Heart right ventricle (tissue), 16 donors: ENCODE results near the gene MUC5B. TPM values are rescaled to one million over a fixed set of nuclear protein-coding genes. Genes with fewer than 3 reads are reported as not detected.

Experiments
- ATAC-seq, 8 donors: fragments of 200-7000 bp; cut with Tn5 transposase; one replicate each; pipeline ENCODE4 v1.9.1; 2020; ENCODE audit warnings: mild to moderate bottlenecking in 8 of 8, moderate library complexity in 8 of 8, moderate number of reproducible peaks in 1 of 8
- DNase-seq, 2 donors: peaks; one replicate each; pipeline ENCODE4 v3.0.0-alpha.2; 2020
- H3K27ac ChIP-seq, 10 donors: fragments of 200-600 bp; sonication (generic) in 2 of 10; one replicate each; pipeline versions ENCODE4 v1.5.0 to v1.8.0; 2020 to 2022; ENCODE audit warnings: mild to moderate bottlenecking in 3 of 10
- H3K27me3 ChIP-seq, 7 donors: fragments of 200-600 bp; one replicate each; pipeline ENCODE4 v1.8.0; 2021 to 2022; ENCODE audit warnings: mild to moderate bottlenecking in 2 of 7
- H3K36me3 ChIP-seq, 9 donors: fragments of 200-600 bp; sonication (generic) in 1 of 9; one replicate each; pipeline versions ENCODE4 v1.5.0 to v1.8.0; 2020 to 2022; ENCODE audit warnings: mild to moderate bottlenecking in 2 of 9
- H3K4me1 ChIP-seq, 9 donors: fragments of 200-600 bp; sonication (generic) in 1 of 9; one replicate each; pipeline versions ENCODE4 v1.5.0 to v1.8.0; 2020 to 2022; ENCODE audit warnings: mild to moderate bottlenecking in 4 of 9
- H3K4me3 ChIP-seq, 10 donors: fragments of 200-600 bp; sonication (generic) in 2 of 10; one replicate each; pipeline versions ENCODE4 v1.5.0 to v1.8.0; 2020 to 2022; ENCODE audit warnings: mild to moderate bottlenecking in 7 of 10, moderate library complexity in 2 of 10
- H3K9me3 ChIP-seq, 11 donors: fragments of 200-600 bp in 10 of 11; sonication (generic) in 2 of 11; one replicate each; pipeline versions ENCODE4 v1.5.0 to v1.8.0; 2013 to 2022; ENCODE audit warnings: mild to moderate bottlenecking in 2 of 11, control low read depth in 1 of 11, moderate library complexity in 1 of 11
- WGBS, 2 donors: extraction: QIAGEN DNeasy Blood & Tissue Kit; methylation state at CpG; one replicate each; pipeline ENCODE4 v1.1.7; 2013; ENCODE audit warnings: inconsistent platforms in 1 of 2; 5-methylcytosine and 5-hydroxymethylcytosine counted together
- intact Hi-C, 10 donors: fragments of 100-400 bp; cut with DNase I; formaldehyde crosslinking; loops; one replicate each; pipeline versions ENCODE4 v1.11.1 to v1.14.2; 2022
- polyA plus RNA-seq, 2 donors: library from polyadenylated mRNA; stranded (reverse); fragments of 200-250 nt; gene quantifications; one replicate each; pipeline ENCODE4 v1.2.3, GENCODE V29; 2013
- total RNA-seq, 10 donors: library from RNA; stranded (reverse); fragmentation: NEBNext Ultra II Directional in 3 of 10; extraction: Animal tissue kit (Norgen Biotek cat#: 25700) in 3 of 10; gene quantifications; one replicate each; pipeline versions ENCODE4 v1.2.1 to v1.2.4, GENCODE V29; 2021 to 2023
- TF ChIP-seq, protein P1 (sequence below), 9 donors: fragments of 200-600 bp; sonication (generic) in 2 of 9; IDR thresholded peaks; one replicate each; pipeline versions ENCODE4 v1.5.0 to v1.8.0; 2021 to 2022; ENCODE audit warnings: antibody characterized with exemption in 9 of 9, mild to moderate bottlenecking in 5 of 9, moderate library complexity in 1 of 9
- donor health status: Arrhythmogenic right ventricular cardiomyopathy.
- donor health status: ischemic (EF 13 %, LVEDD 7.1; RV severe dilation, severe dysfunction).
- donor health status: healthy with polysubstance abuse.
- donor health status: DM: no; HTN: yes; CAD: no.
- donor health status: DM: no; HTN: no; CAD: no.
- donor health status: ischemic (EF 25% LVEDD 6.9; RV normal size, moderate dysfunction).
- donor health status: ischemic (EF 25% LVEDD 5.7; RV mildly dilated, moderate dysfunction).
- donor health status: healthy.
- donor health status: DM: yes; HTN: yes; CAD: no.
- donor health status: Ischemic cardiomyopathy.
- donor health status: ischemic (EF 35%, LVEDD 5.7; RV mildly dilated, moderate dysfunction).
- donor health status: nonischemic (EF 11% LVEDD 7.7; RV severe dilation, severe dysfunction).
- donor health status: DM: yes; HTN: yes; CAD: no.
- donor health status: PGD.
- donor health status: ischemic (EF 29% LVEDD 5.4; RV normal size, mild dysfunction).
- donor health status: nonischemic (EF 23%, LVEDD 6.1; RV moderate dilation, normal function).

Gene MUC5B
- total and polyA plus RNA-seq, 12 donors, result not detected

DNA sequence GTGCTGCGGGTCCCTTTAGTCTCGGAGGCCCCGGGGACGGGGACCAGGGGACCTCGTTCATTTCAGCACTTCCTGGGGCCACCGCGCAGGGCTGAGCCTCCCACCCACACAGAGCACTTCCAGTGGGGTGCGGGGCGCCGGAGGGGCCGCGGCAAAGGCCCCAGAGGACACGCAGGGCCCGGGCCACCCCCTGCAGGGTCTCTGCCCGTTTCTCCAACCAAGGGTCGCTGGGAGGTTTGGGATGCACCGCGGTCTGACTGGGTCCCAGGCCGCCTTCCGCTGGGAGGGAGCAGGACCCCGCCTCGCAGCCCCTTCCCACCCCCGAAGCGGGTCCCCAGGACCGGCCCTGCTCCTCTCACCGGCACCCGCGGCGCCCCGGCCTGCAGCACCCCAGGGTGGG lies 49.1 kb downstream of the MUC5B start:
- Histone ChIP-seq H3K27me3 (no peaks in the 10 kb centered on the region), H3K36me3 (peaks cover 0 to 38% (median 9%) of the 10 kb centered on the region in 9 donors), H3K4me1 (peaks cover 0 to 22% (median 11%) of the 10 kb centered on the region in 9 donors), H3K4me3 (no peak overlapping the region), H3K9me3 (no peaks in the 10 kb centered on the region), H3K27ac (no peak overlapping the region)
- intact Hi-C loops, result loop anchor here in 1 of 10 donors (10.0 kb wide), 1 partner anchor 143 kb away; no protein-coding TSS in a partner anchor
- TF ChIP-seq, protein P1, sequence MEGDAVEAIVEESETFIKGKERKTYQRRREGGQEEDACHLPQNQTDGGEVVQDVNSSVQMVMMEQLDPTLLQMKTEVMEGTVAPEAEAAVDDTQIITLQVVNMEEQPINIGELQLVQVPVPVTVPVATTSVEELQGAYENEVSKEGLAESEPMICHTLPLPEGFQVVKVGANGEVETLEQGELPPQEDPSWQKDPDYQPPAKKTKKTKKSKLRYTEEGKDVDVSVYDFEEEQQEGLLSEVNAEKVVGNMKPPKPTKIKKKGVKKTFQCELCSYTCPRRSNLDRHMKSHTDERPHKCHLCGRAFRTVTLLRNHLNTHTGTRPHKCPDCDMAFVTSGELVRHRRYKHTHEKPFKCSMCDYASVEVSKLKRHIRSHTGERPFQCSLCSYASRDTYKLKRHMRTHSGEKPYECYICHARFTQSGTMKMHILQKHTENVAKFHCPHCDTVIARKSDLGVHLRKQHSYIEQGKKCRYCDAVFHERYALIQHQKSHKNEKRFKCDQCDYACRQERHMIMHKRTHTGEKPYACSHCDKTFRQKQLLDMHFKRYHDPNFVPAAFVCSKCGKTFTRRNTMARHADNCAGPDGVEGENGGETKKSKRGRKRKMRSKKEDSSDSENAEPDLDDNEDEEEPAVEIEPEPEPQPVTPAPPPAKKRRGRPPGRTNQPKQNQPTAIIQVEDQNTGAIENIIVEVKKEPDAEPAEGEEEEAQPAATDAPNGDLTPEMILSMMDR (IDR thresholded peaks at IDR 0.05), result no peak
- DNase-seq, result no peak
- no peak for ATAC-seq
- WGBS, 2 donors, result 89 to 94% methylated on average over 26 to 30 of the region's 30 CpGs

DNA sequence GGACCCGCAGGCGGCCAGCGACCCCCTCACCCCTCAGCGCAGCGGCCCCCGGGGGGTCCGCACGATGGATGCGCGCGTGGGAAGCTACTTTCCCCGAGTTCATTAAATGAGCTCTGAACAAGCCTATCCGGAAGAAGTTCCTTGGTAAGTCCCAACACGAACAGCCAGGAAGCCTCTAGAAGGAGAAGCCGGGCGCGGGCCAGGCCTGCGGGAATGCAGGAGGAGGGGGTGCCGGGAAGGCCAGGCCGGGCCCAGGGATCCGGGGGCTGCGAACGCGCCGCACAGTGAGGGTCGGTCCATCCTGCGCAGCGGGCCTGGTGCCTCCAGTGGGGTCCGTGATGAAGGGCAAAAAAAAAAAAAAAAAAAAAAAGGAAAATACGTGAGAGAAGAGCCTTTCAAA lies 49.7 kb downstream of the MUC5B start:
- TF ChIP-seq, protein P1 (IDR thresholded peaks at IDR 0.05), result no peak
- WGBS, 2 donors, result 95% methylated on average over 30 of the region's 30 CpGs
- ATAC-seq (no peak), DNase-seq (no peak)
- Histone ChIP-seq H3K27ac (no peak overlapping the region), H3K9me3 (no peaks in the 10 kb centered on the region), H3K4me3 (no peak overlapping the region), H3K4me1 (peaks cover 0 to 21% (median 12%) of the 10 kb centered on the region in 9 donors), H3K27me3 (no peaks in the 10 kb centered on the region), H3K36me3 (peaks cover 0 to 42% (median 9%) of the 10 kb centered on the region in 9 donors)
- intact Hi-C loops, result loop anchor here in 1 of 10 donors (10.0 kb wide), 1 partner anchor 142 kb away; no protein-coding TSS in a partner anchor

DNA sequence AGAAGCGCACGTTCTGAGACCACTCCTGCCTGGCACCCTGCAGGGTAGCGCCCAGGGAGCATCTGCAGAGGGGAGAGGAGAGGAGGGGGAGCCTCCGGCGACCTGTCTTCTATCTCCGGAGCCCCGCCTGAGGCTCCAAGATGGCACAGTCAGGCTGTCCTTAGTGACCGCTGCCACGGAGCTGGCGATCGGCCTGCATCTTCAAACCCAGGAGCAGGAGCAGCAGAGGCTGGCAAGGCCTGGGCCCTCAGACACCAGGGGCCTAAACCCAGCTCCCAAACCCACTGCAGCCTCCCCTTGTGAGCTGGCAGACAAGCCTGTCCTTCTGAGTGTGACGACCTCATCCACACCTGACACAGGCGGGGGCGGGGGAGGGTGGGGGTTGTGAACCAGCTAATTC lies 51.6 kb downstream of the MUC5B start:
- H3K36me3 ChIP-seq, result peaks cover 0 to 61% (median 9%) of the 10 kb centered on the region in 9 donors
- WGBS, 2 donors, result 87 to 93% methylated on average over 14 of the region's 14 CpGs
- no peak overlapping the region for H3K4me3 ChIP-seq
- DNase-seq (no peak), ATAC-seq (no peak)
- H3K9me3 ChIP-seq, result no peaks in the 10 kb centered on the region
- intact Hi-C loops, result loop anchor here in 1 of 10 donors (10.0 kb wide), 1 partner anchor 140 kb away; no protein-coding TSS in a partner anchor
- peaks cover 0 to 16% (median 12%) of the 10 kb centered on the region in 9 donors for H3K4me1 ChIP-seq
- TF ChIP-seq, protein P1 (IDR thresholded peaks at IDR 0.05), result no peak
- no peaks in the 10 kb centered on the region for H3K27me3 ChIP-seq
- H3K27ac ChIP-seq, result no peak overlapping the region

DNA sequence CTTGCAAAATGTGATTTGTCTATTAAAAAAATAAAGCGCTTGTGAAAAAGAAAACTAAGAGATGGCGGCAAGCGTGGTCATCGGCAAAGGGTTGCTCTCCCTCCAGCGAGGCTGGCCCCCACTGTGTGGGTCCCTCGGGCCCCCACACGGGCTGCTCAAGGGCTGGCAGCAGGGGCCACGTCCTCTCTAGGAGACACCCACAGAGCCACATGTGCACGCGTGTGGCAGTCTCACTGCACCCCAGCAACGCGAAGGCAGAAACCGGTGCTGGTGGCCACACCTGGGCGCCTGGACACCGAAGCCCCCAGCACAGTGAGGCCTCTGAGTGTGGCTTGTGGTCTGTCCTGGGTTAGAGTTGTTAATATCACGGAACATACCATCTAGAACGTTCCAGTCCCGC lies 52.2 kb downstream of the MUC5B start:
- intact Hi-C loops, result loop anchor here in 1 of 10 donors (10.0 kb wide), 1 partner anchor 140 kb away; no protein-coding TSS in a partner anchor
- Histone ChIP-seq H3K4me3 (no peak overlapping the region), H3K27ac (no peak overlapping the region), H3K27me3 (no peaks in the 10 kb centered on the region), H3K4me1 (peaks cover 0 to 16% (median 12%) of the 10 kb centered on the region in 9 donors), H3K36me3 (peaks cover 0 to 67% (median 9%) of the 10 kb centered on the region in 9 donors), H3K9me3 (no peaks in the 10 kb centered on the region)
- WGBS, 2 donors, result 89 to 94% methylated on average over 18 of the region's 18 CpGs
- ATAC-seq, result no peak
- DNase-seq, result no peak
- TF ChIP-seq, protein P1 (IDR thresholded peaks at IDR 0.05), result no peak
